Psoas muscle (tissue), 8 donors: ENCODE results near the gene AFDN. TPM values are rescaled to one million over a fixed set of nuclear protein-coding genes. Genes with fewer than 3 reads are reported as not detected.

ENCODE experiments used
- ATAC-seq, 4 donors: fragments of 200-7000 bp; cut with Tn5 transposase; one replicate each; pipeline ENCODE4 v1.9.1; 2020; ENCODE audit warnings: moderate library complexity in 3 of 4, mild to moderate bottlenecking in 2 of 4
- DNase-seq, 2 donors: peaks; one replicate each; pipeline ENCODE4 v3.0.0-alpha.2; 2020
- H3K27ac ChIP-seq: fragments of 200-600 bp; one replicate; pipeline ENCODE4 v1.8.0; 2022
- H3K27me3 ChIP-seq, 3 donors: fragments of 200-600 bp in 1 of 3; one replicate each; pipeline versions ENCODE4 v1.6.1 to v1.8.0; 2013 to 2022; ENCODE audit warnings: low read length in 2 of 3, mild to moderate bottlenecking in 2 of 3, moderate library complexity in 1 of 3; ENCODE audit not compliant: insufficient read depth in 3 of 3
- H3K36me3 ChIP-seq, 2 donors: fragments of 200-600 bp in 1 of 2; one replicate each; pipeline versions ENCODE4 v1.6.1 to v1.8.0; 2013 to 2022; ENCODE audit warnings: low read depth in 1 of 2, mild to moderate bottlenecking in 1 of 2, moderate library complexity in 1 of 2; ENCODE audit not compliant: insufficient read depth in 1 of 2
- H3K4me1 ChIP-seq: fragments of 200-600 bp; one replicate; pipeline ENCODE4 v1.8.0; 2022
- H3K4me3 ChIP-seq: fragments of 200-600 bp; one replicate; pipeline ENCODE4 v1.8.0; 2022; ENCODE audit warnings: mild to moderate bottlenecking
- H3K9me3 ChIP-seq: fragments of 200-600 bp; one replicate; pipeline ENCODE4 v1.8.0; 2022
- WGBS, 3 donors: extraction: QIAGEN DNeasy Blood & Tissue Kit; methylation state at CpG; one replicate each; pipeline versions ENCODE4 v1.1.6 to v1.1.7; 2013; 5-methylcytosine and 5-hydroxymethylcytosine counted together
- intact Hi-C, 2 donors: fragments of 100-400 bp; cut with DNase I; formaldehyde crosslinking; loops; one replicate each; pipeline versions ENCODE4 v1.11.0 to v1.14.2; 2022
- polyA plus RNA-seq, 3 donors: library from polyadenylated mRNA; stranded (reverse); fragments of 200-250 nt; gene quantifications; one replicate each; pipeline ENCODE4 v1.2.3, GENCODE V29; 2013
- total RNA-seq, 4 donors: library from RNA; stranded (reverse); fragmentation: NEBNext Ultra II Directional in 2 of 4; extraction: Animal tissue kit (Norgen Biotek cat#: 25700) in 2 of 4; gene quantifications; one replicate each; pipeline versions ENCODE4 v1.2.1 to v1.2.4, GENCODE V29; 2021 to 2023
- TF ChIP-seq, protein P1 (sequence below): fragments of 200-600 bp; IDR thresholded peaks from one replicate; pipeline ENCODE4 v1.8.0; 2022; ENCODE audit warnings: antibody characterized with exemption
- donor health status: healthy with polysubstance abuse.
- donor health status: DM: no; HTN: no; CAD: no; lungs with moderate emphysema.
- donor health status: Bipolar disorder and iron deficiency.
- donor health status: healthy.
- donor health status: DM: yes; HTN: yes; CAD: no.
- donor health status: DM: no; HTN: no; CAD: no.
- donor health status: DM: no; HTN: no; CAD: no.
- donor health status: DM: yes; HTN: yes; CAD: no.

The AFDN gene
- total and polyA plus RNA-seq, 7 donors: 12.2 to 35.6 (median 32.9) TPM

DNA sequence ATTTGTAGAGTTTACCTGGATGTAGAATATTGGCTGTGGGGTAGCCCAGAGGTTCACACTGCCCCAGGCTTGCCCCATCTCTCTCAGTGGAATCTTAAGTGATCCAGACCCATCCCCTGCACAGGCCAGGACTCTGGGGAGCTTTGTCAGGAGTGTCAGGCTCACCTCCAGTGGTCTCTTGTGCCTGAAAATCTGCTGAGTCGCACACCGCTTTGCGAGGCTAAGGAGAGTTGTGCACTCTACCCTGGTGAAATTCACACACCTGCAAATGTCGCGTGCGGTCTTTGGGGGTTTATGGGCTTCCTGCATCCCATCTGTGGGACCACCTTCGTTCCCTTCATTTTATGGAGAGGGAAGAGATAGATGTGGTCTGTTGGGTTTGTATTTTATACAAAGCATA is 107.1 kb downstream of the AFDN start:
- no peaks in the 10 kb centered on the region for H3K9me3 ChIP-seq
- peak overlapping the region; percentile 56 for H3K27ac ChIP-seq
- intact Hi-C loops: no loop called here
- no peak for ATAC-seq
- H3K4me3 ChIP-seq: no peak overlapping the region
- H3K36me3 ChIP-seq: no peaks in the 10 kb centered on the region
- DNase-seq: no peak
- WGBS, 3 donors: 83 to 91% (median 91%) methylated on average over 7 of the region's 7 CpGs
- TF ChIP-seq, protein P1, sequence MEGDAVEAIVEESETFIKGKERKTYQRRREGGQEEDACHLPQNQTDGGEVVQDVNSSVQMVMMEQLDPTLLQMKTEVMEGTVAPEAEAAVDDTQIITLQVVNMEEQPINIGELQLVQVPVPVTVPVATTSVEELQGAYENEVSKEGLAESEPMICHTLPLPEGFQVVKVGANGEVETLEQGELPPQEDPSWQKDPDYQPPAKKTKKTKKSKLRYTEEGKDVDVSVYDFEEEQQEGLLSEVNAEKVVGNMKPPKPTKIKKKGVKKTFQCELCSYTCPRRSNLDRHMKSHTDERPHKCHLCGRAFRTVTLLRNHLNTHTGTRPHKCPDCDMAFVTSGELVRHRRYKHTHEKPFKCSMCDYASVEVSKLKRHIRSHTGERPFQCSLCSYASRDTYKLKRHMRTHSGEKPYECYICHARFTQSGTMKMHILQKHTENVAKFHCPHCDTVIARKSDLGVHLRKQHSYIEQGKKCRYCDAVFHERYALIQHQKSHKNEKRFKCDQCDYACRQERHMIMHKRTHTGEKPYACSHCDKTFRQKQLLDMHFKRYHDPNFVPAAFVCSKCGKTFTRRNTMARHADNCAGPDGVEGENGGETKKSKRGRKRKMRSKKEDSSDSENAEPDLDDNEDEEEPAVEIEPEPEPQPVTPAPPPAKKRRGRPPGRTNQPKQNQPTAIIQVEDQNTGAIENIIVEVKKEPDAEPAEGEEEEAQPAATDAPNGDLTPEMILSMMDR: no peak
- peaks cover 8% of the 10 kb centered on the region for H3K4me1 ChIP-seq
- no peaks in the 10 kb centered on the region for H3K27me3 ChIP-seq

DNA sequence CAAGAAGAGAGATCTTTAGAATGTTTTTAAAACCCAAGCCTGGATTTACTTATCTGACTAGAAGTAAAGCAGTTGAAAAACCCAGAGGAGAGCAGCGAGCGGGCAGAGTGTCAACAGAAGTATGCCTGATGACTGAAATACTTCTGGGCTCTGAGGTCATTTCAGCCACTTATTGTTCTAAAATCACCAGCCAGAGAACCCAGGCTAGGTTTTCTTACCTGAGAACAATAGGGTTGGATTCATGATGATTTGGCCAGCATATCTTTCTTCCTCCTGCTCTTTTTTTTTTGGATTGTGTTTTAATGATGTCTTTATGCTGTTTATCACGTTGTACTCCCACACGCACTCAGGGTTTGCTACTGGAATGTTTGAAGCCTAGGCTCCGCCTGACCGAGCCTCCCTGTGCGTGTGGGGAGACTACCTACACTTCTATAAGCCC is 107.7 kb downstream of the AFDN start:
- peak overlapping the region; percentile 51 for H3K4me3 ChIP-seq
- peak in 2 of 4 donors; percentile 26 to 34 for ATAC-seq
- intact Hi-C loops: no loop called here
- no peaks in the 10 kb centered on the region for H3K36me3 ChIP-seq
- 78 to 82% (median 78%) methylated on average over 7 of the region's 7 CpGs for WGBS, 3 donors
- H3K4me1 ChIP-seq: peaks cover 8% of the 10 kb centered on the region
- H3K9me3 ChIP-seq: no peaks in the 10 kb centered on the region
- no peak for DNase-seq
- TF ChIP-seq, protein P1: no peak
- H3K27me3 ChIP-seq: no peaks in the 10 kb centered on the region
- peak overlapping the region; percentile 56 for H3K27ac ChIP-seq

DNA sequence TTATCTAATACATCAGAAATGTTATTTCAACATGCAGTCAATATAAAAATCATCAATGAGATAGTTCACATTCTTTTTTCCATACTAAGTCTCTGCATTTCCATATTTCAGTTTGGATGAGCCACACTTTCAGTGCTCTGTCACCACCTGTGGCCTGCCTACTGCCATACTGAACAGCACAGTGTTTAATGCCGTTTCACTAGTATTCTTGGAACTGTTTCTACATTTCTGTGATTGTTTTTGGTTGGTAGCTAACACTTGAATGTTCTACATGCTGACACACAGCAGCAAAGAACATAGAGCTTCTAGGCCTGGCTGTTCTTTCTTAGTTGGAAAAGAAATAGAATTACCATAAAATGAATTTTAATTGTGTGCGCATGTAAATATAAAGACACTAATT is 109.3 kb downstream of the AFDN start:
- intact Hi-C loops: no loop called here
- TF ChIP-seq, protein P1: no peak
- Histone ChIP-seq H3K27ac (peak overlapping the region; percentile 53), H3K9me3 (no peaks in the 10 kb centered on the region), H3K36me3 (no peaks in the 10 kb centered on the region), H3K4me3 (peak overlapping the region; percentile 51), H3K27me3 (no peaks in the 10 kb centered on the region), H3K4me1 (peaks cover 8% of the 10 kb centered on the region)
- WGBS, 3 donors: 60 to 67% (median 62%) methylated on average over 2 of the region's 2 CpGs
- no peak for DNase-seq
- no peak for ATAC-seq

DNA sequence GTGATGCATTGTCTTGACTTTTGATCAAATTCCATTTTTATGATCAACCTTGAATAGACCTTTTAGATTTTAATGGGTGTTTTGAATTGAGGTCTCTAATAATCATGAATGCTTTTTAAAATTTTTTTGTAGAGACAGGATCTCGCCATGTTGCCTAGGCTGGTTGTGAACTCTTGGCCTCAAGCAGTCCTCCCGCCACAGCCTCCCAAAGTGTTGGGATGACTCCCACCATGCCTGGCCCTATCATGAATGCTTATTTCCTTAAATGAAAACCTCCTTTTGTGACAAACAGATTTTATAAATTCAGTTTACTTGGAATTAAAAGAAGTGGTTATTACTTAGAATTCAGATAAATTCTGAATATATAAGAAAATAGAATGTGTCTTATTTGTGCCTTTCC is 110.6 kb downstream of the AFDN start:
- ATAC-seq (no peak), DNase-seq (no peak)
- Histone ChIP-seq H3K9me3 (no peaks in the 10 kb centered on the region), H3K4me3 (peak overlapping the region; percentile 51), H3K4me1 (peaks cover 8% of the 10 kb centered on the region), H3K27ac (peak overlapping the region; percentile 53), H3K36me3 (no peaks in the 10 kb centered on the region), H3K27me3 (no peaks in the 10 kb centered on the region)
- TF ChIP-seq, protein P1: no peak
- intact Hi-C loops: no loop called here
- WGBS, 3 donors: 81 to 88% (median 85%) methylated on average over 2 of the region's 2 CpGs
